ENCODE measurements around the gene DNTT. TPM values are rescaled to one million over a fixed set of nuclear protein-coding genes. Genes with fewer than 3 reads are reported as not detected.
A peak's percentile ranks its signal among the peaks of the same experiment; 100 is the strongest.

Gene DNTT
- total RNA-seq, 4 donors from 2014 or later: not detected

- Histone ChIP-seq H3K36me3 (no peaks in the 10 kb centered on the region), H3K27ac (peak overlapping the region in 2 of 4 donors; percentile 71 to 84), H3K4me1 (peaks cover 0 to 16% (median 3%) of the 10 kb centered on the region in 4 donors), H3K27me3 (no peaks in the 10 kb centered on the region), H3K4me3 (no peak overlapping the region), H3K9me3 (no peaks in the 10 kb centered on the region)
- DNase-seq: peak in 2 of 3 donors; percentile 59 to 73
- no peak for TF ChIP-seq CTCF (IDR thresholded peaks at IDR 0.05)
- TF ChIP-seq POLR2A (IDR thresholded peaks at IDR 0.05): no peak
Observed at GRCh38 chr10:96352582-96352981, 48.3 kb downstream of the DNTT start.

- Histone ChIP-seq H3K36me3 (no peaks in the 10 kb centered on the region), H3K27ac (no peak overlapping the region), H3K4me3 (no peak overlapping the region), H3K27me3 (no peaks in the 10 kb centered on the region), H3K9me3 (no peaks in the 10 kb centered on the region), H3K4me1 (peaks cover 0 to 13% (median 3%) of the 10 kb centered on the region in 4 donors)
- TF ChIP-seq CTCF (IDR thresholded peaks at IDR 0.05) (no peak), POLR2A (IDR thresholded peaks at IDR 0.05) (no peak)
- DNase-seq: no peak
Observed at GRCh38 chr10:96357038-96357620, 52.9 kb downstream of the DNTT start.

DNA sequence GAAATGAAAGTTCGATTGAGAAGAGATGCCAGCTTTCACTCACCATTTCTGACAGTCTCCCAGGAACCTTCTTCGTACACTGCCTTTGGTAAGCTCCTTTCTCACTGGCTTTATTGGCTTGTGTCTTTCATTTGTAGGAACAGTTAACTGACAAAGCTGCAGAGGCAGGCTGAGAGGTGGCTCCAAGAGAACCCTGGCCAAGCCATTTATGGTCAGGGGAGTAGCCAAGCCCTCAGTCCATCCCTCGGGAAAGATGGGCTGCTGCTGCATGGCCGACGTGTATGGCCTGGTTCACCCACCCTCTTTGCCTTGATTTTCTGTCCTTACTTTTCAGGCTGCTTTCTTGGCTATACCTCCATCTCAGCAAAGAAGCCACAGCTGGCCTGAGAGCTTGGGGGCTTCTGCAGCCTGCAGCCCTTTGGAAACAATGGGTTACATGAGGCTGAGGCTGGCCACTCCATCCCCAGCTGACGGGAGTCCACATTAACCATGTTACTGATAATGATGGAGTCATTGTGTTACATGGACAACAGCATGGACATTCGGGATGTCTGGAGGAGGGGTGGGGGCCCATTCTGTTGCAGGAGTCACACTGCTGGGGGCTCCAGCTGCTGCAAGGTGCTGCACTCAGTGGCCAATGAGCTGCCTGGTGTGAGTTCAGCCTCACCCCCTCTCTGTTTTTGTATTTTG lies 54.8 kb downstream of the DNTT start, which contains the start of gene OPALIN:
OPALIN (minus strand) TSS at position 152 of the 690 bp plus-strand sequence; CDS start at position 46, 106 bp downstream.
- DNase-seq: no peak
- Histone ChIP-seq H3K36me3 (no peaks in the 10 kb centered on the region), H3K27ac (no peak within 1 kb of the TSS), H3K4me1 (no peaks in the 10 kb centered on the region), H3K4me3 (no peak within 1 kb of the TSS), H3K9me3 (no peaks in the 10 kb centered on the region), H3K27me3 (no peaks in the 10 kb centered on the region)
- TF ChIP-seq POLR2A (IDR thresholded peaks at IDR 0.05) (no peak), CTCF (IDR thresholded peaks at IDR 0.05) (no peak)

GRCh38 chr10:96359616-96360015 lies 55.4 kb downstream of the DNTT start:
- H3K4me3 ChIP-seq: no peak overlapping the region
- no peak overlapping the region for H3K27ac ChIP-seq
- no peak for TF ChIP-seq CTCF (IDR thresholded peaks at IDR 0.05)
- TF ChIP-seq POLR2A (IDR thresholded peaks at IDR 0.05): no peak
- no peaks in the 10 kb centered on the region for H3K27me3 ChIP-seq
- DNase-seq: no peak
- H3K9me3 ChIP-seq: no peaks in the 10 kb centered on the region
- no peaks in the 10 kb centered on the region for H3K4me1 ChIP-seq
- no peaks in the 10 kb centered on the region for H3K36me3 ChIP-seq

GRCh38 chr10:96360331-96360730 lies 56.1 kb downstream of the DNTT start:
- Histone ChIP-seq H3K4me1 (no peaks in the 10 kb centered on the region), H3K4me3 (no peak overlapping the region), H3K9me3 (no peaks in the 10 kb centered on the region), H3K36me3 (no peaks in the 10 kb centered on the region), H3K27me3 (no peaks in the 10 kb centered on the region), H3K27ac (no peak overlapping the region)
- no peak for DNase-seq
- TF ChIP-seq POLR2A (IDR thresholded peaks at IDR 0.05): no peak
- TF ChIP-seq CTCF (IDR thresholded peaks at IDR 0.05): no peak

All from Peyer's patch (tissue), 4 donors.